ENCODE measurements around the gene RPL4. TPM values are rescaled to one million over a fixed set of nuclear protein-coding genes. Genes with fewer than 3 reads are reported as not detected.

RPL4 gene
- polyA plus RNA-seq, 1 experiment, result 4,914 TPM

DNA sequence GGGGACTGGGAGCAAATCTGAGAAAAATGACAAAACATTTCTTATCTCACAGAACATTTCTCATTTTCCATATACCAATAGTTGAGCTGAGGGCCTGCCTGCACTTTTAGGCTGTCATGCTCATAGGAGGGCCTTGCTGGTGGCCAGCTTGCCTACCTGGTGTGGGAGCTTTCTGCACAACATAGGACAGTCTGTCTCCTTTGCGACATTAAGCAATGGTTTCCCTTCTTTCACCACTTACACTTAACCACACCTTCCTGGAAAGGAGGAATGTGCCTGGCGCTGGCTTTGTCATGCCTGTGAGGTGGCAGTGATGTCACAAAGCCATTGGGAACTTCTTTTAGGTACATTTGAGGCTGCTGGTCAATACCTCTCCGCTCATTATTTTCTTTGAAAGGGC is 12.8 kb downstream of the RPL4 start:
- ChIA-PET CTCF (interaction anchor here (1.5 kb wide), 1 partner anchor 150 kb away, joined by 3 read pairs; no protein-coding TSS in a partner anchor), POLR2A (no interaction called here)
- Histone ChIP-seq H3K4me3 (ENCODE audit: low read depth, low read length) (no peak overlapping the region), H3K36me3 (ENCODE audit: control insufficient read depth, insufficient read depth, low read length) (peaks cover 16% of the 10 kb centered on the region), H3K27me3 (ENCODE audit: control insufficient read depth, insufficient read depth, low read length) (no peaks in the 10 kb centered on the region)
- TF ChIP-seq, protein P1, sequence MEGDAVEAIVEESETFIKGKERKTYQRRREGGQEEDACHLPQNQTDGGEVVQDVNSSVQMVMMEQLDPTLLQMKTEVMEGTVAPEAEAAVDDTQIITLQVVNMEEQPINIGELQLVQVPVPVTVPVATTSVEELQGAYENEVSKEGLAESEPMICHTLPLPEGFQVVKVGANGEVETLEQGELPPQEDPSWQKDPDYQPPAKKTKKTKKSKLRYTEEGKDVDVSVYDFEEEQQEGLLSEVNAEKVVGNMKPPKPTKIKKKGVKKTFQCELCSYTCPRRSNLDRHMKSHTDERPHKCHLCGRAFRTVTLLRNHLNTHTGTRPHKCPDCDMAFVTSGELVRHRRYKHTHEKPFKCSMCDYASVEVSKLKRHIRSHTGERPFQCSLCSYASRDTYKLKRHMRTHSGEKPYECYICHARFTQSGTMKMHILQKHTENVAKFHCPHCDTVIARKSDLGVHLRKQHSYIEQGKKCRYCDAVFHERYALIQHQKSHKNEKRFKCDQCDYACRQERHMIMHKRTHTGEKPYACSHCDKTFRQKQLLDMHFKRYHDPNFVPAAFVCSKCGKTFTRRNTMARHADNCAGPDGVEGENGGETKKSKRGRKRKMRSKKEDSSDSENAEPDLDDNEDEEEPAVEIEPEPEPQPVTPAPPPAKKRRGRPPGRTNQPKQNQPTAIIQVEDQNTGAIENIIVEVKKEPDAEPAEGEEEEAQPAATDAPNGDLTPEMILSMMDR (IDR thresholded peaks at IDR 0.05; ENCODE audit: insufficient read depth, low read depth, low read length), result no peak
- DNase-seq (ENCODE audit: low read depth), result no peak

DNA sequence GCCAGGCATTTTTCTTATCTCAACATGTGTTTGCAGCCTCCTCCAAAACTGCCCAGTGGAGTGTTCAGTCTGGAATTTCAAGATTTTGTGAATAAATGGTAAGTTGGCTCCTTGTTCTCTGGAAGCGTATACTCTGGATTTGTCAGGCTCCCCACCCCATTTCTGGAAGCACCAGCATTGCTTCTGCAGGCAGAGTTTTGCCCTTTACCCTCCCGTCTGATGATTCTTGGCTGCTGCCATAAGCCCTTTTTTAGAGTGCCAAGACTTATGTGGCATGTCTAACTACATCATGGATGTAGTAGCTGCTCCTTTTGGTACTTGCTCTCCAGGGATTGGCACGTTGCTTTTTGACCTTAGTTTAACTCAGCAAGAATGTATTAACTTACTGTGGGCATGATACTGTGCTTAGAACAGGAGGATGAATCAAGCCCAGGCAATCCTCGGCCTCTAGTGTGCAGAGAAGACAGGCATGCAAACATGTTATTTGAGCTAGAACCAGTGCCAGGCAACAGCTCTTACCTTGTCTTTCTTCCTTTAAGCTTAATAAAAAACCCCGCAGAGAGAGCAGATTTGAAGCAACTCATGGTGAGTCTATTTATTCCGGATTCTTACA is 15.4 kb downstream of the RPL4 start:
- Histone ChIP-seq H3K4me3 (ENCODE audit: low read depth, low read length) (no peak overlapping the region), H3K27me3 (ENCODE audit: control insufficient read depth, insufficient read depth, low read length) (no peaks in the 10 kb centered on the region), H3K36me3 (ENCODE audit: control insufficient read depth, insufficient read depth, low read length) (peaks cover 22% of the 10 kb centered on the region)
- ChIA-PET CTCF (interaction anchor here (7.9 kb wide), 1 partner anchor 9 kb away, joined by 49 read pairs; the partner anchor contains the start of gene SNAPC5), POLR2A (no interaction called here)
- TF ChIP-seq, protein P1 (IDR thresholded peaks at IDR 0.05; ENCODE audit: insufficient read depth, low read depth, low read length), result no peak
- no peak for DNase-seq (ENCODE audit: low read depth)

DNA sequence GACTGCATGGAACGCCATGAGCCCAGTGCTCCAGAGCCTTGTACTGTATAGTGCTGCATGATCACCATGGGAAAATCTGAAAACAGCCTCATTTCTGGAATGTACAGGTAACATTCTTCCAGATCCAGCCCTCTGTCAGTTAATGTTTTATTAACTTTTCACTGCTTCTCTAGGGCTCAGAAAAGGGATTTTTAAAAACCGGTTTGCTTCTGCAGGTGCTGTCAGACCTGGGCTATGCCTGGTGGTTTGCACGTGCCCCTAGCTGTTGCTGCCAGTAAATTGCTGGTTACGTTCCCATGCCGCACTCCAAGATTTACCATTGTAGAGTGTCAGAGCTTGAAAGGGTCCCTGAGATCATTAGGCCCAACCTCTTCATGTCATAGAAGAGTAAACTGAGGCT is 16.1 kb downstream of the RPL4 start:
- ChIA-PET CTCF (interaction anchor here (7.9 kb wide), 1 partner anchor 10 kb away, joined by 49 read pairs; the partner anchor contains the start of gene SNAPC5), POLR2A (no interaction called here)
- no peaks in the 10 kb centered on the region for H3K27me3 ChIP-seq (ENCODE audit: control insufficient read depth, insufficient read depth, low read length)
- TF ChIP-seq, protein P1 (IDR thresholded peaks at IDR 0.05; ENCODE audit: insufficient read depth, low read depth, low read length), result no peak
- peaks cover 22% of the 10 kb centered on the region for H3K36me3 ChIP-seq (ENCODE audit: control insufficient read depth, insufficient read depth, low read length)
- DNase-seq (ENCODE audit: low read depth), result no peak
- H3K4me3 ChIP-seq (ENCODE audit: low read depth, low read length), result no peak overlapping the region

DNA sequence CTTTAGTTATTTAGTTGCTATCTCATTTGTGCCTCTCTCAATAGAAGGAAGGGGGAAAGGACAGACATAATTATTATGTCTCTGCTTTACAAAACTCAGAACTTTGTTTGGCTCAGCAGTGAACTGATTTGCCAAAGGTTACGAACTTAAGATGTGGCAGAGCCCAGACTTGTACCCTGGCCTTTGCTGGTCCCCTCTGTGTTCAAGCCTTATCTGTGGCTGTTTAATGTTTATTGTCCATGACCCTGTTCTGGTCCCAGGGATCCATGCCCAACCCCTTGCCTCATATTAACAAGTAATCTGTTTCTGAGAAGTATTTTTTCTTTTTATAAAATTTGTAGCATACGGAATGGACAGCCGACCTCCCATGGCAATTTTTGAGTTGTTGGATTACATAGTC is 17.8 kb downstream of the RPL4 start:
- Histone ChIP-seq H3K27me3 (ENCODE audit: control insufficient read depth, insufficient read depth, low read length) (no peaks in the 10 kb centered on the region), H3K4me3 (ENCODE audit: low read depth, low read length) (no peak overlapping the region), H3K36me3 (ENCODE audit: control insufficient read depth, insufficient read depth, low read length) (peaks cover 24% of the 10 kb centered on the region)
- CTCF ChIA-PET, result interaction anchor here (7.9 kb wide), 1 partner anchor 11 kb away, joined by 49 read pairs; the partner anchor contains the start of gene SNAPC5
- POLR2A ChIA-PET, result no interaction called here
- no peak for DNase-seq (ENCODE audit: low read depth)
- TF ChIP-seq, protein P1 (IDR thresholded peaks at IDR 0.05; ENCODE audit: insufficient read depth, low read depth, low read length), result no peak

DNA sequence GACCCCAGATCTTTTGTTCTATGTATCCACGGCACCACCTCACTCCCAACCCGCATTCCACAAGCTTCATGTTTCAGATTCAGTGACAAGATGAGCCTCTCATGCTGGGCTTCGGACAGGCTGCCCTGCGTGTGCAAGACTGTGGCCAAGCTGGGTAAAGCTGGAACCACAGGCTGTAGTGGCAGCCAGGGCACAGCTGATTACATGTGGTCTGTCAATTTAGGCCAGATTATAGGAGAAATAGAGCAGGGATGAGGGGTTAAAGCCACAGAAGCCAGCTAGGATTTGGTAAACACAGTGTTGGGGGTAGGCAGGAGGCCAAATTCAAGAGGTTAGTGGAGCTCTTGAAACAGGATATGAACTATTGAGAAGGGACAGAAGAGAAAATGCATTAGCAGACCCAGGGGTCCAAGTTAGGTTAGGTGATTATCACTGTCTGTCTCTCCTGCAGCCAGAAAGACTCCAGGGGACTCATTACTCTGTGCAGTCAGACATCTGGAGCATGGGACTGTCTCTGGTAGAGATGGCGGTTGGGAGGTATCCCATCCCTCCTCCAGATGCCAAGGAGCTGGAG is 20.0 kb downstream of the RPL4 start:
- POLR2A ChIA-PET, result no interaction called here
- H3K36me3 ChIP-seq (ENCODE audit: control insufficient read depth, insufficient read depth, low read length), result peaks cover 18% of the 10 kb centered on the region
- no peaks in the 10 kb centered on the region for H3K27me3 ChIP-seq (ENCODE audit: control insufficient read depth, insufficient read depth, low read length)
- H3K4me3 ChIP-seq (ENCODE audit: low read depth, low read length), result no peak overlapping the region
- CTCF ChIA-PET, result interaction anchor here (1.0 to 7.9 kb wide), 2 partner anchors 14 to 79 kb away, joined by 3 to 49 read pairs; partner anchors contain the start of gene SNAPC5
- TF ChIP-seq, protein P1 (IDR thresholded peaks at IDR 0.05; ENCODE audit: insufficient read depth, low read depth, low read length), result no peak
- no peak for DNase-seq (ENCODE audit: low read depth)
